Measurements from ENCODE around the gene KMT2E.
A peak's percentile ranks its signal among the peaks of the same experiment; 100 is the strongest.

Gene KMT2E, protein sequence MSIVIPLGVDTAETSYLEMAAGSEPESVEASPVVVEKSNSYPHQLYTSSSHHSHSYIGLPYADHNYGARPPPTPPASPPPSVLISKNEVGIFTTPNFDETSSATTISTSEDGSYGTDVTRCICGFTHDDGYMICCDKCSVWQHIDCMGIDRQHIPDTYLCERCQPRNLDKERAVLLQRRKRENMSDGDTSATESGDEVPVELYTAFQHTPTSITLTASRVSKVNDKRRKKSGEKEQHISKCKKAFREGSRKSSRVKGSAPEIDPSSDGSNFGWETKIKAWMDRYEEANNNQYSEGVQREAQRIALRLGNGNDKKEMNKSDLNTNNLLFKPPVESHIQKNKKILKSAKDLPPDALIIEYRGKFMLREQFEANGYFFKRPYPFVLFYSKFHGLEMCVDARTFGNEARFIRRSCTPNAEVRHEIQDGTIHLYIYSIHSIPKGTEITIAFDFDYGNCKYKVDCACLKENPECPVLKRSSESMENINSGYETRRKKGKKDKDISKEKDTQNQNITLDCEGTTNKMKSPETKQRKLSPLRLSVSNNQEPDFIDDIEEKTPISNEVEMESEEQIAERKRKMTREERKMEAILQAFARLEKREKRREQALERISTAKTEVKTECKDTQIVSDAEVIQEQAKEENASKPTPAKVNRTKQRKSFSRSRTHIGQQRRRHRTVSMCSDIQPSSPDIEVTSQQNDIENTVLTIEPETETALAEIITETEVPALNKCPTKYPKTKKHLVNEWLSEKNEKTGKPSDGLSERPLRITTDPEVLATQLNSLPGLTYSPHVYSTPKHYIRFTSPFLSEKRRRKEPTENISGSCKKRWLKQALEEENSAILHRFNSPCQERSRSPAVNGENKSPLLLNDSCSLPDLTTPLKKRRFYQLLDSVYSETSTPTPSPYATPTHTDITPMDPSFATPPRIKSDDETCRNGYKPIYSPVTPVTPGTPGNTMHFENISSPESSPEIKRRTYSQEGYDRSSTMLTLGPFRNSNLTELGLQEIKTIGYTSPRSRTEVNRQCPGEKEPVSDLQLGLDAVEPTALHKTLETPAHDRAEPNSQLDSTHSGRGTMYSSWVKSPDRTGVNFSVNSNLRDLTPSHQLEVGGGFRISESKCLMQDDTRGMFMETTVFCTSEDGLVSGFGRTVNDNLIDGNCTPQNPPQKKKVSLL (N-terminal part only)

DNA sequence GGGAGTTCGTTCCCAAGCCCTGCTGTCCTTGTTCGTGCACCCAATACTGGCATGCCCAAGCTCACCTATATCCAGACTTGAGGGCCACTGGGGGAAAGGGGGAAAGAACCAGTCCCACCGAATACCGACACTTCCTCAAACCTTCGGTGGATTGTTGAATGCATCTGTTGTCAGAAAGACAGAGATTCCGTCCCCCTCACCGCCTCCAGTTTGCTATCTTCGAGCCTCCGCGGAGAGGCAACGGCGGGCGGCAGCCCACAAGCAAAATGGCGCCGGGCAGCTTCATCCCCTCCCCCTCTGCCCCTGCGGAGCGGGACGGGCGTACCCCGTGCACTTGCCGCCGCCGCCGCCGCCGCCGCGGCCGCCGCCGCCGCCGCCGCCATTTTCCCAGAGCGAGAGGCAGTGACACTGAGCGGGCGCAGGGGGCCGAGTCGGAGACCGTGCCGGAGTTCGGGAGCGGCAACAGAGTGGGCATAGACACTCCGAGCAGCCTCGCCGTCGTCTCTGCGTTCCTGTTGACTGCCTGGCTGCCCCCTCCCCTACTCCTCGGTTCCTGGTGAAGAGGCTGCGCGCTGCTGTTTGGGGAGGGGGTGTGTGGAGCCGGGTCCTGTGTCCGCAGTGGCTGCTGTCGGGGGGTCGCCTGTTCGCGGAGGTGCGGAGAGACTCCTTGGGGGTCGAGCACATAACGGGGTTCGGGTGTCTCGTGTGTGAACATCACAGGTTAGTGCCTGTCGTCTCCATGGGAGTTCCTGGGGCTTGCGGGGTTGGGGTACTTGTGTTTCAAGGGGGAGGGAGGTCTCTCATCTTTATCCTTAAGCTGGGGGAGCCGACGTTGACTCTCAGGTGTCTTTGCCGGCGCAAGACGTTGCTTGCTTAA, at the start of gene KMT2E:
Gene KMT2E (plus strand): TSS at position 390 of the 877 bp plus-strand sequence. CDS start 26,748 bp downstream, outside the sequence.
- TF ChIP-seq EZH2phosphoT487 (IDR thresholded peaks at IDR 0.05; ENCODE audit: borderline replicate concordance, low read length): no peak
- TF ChIP-seq, protein P1, sequence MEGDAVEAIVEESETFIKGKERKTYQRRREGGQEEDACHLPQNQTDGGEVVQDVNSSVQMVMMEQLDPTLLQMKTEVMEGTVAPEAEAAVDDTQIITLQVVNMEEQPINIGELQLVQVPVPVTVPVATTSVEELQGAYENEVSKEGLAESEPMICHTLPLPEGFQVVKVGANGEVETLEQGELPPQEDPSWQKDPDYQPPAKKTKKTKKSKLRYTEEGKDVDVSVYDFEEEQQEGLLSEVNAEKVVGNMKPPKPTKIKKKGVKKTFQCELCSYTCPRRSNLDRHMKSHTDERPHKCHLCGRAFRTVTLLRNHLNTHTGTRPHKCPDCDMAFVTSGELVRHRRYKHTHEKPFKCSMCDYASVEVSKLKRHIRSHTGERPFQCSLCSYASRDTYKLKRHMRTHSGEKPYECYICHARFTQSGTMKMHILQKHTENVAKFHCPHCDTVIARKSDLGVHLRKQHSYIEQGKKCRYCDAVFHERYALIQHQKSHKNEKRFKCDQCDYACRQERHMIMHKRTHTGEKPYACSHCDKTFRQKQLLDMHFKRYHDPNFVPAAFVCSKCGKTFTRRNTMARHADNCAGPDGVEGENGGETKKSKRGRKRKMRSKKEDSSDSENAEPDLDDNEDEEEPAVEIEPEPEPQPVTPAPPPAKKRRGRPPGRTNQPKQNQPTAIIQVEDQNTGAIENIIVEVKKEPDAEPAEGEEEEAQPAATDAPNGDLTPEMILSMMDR (IDR thresholded peaks at IDR 0.05; ENCODE audit: low read depth, low read length, poor library complexity, severe bottlenecking): no peak
- Histone ChIP-seq H3K27ac (ENCODE audit: low read depth, low read length) (peak within 1 kb of the TSS; percentile 88), H3K79me2 (ENCODE audit: control insufficient read depth, low read length) (peaks cover 60% of the 10 kb centered on the region), H3F3A (ENCODE audit: control insufficient read depth, insufficient read depth) (peaks cover 4% of the 10 kb centered on the region), H3K36me3 (ENCODE audit: control insufficient read depth, low read length) (peaks cover 74% of the 10 kb centered on the region), H4K20me1 (ENCODE audit: control insufficient read depth, insufficient read depth, low read depth, low read length) (peaks cover 46% of the 10 kb centered on the region), H3K27me3 (ENCODE audit: control insufficient read depth, low read length) (no peaks in the 10 kb centered on the region), H3K9me2 (replicated peaks; ENCODE audit: control insufficient read depth, low read length) (no peaks in the 10 kb centered on the region), H3K4me1 (ENCODE audit: control insufficient read depth, low read length) (peaks cover 50% of the 10 kb centered on the region), H3K4me2 (ENCODE audit: low read length) (peak within 1 kb of the TSS; percentile 77), H3K4me3 (ENCODE audit: low read length) (peak within 1 kb of the TSS; percentile 84), H3K9me3 (ENCODE audit: control insufficient read depth, insufficient read depth, low read length) (no peaks in the 10 kb centered on the region)

DNA sequence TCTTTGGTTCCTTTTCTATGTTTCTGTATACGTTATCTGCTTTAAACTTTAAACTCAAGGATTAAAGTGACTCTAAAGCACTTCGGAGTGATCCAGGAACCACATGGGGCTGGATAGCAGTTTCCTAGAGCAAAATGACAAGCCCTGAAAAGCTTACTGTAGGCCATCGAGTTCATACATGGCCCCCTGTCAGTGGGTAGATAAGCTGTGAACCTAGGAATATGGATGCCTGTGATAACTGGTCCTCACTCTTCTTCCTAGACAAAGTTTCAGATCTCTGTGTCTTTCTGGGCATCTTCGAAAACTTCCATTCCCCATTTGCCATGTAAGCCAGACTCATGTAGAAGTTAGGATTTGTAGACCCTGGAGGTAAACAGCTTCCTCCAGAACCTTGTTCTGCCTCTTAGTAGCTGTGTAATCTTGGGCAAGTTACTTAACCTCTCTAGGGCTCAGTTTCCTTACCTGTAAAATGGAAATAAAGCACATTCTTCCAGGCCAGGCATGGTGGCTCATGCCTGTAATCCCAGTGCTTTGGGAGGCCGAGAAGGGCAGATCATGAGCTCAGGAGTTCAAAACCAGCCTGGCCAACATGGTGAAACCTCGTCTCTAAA, 49.3 kb upstream of the KMT2E start:
- no peaks in the 10 kb centered on the region for H3K79me2 ChIP-seq (ENCODE audit: control insufficient read depth, low read length)

More for the DNA sequence above, 49.3 kb upstream of the KMT2E start:
- no peak overlapping the region for H3K4me2 ChIP-seq (ENCODE audit: low read length)
- H3F3A ChIP-seq (ENCODE audit: control insufficient read depth, insufficient read depth): peaks cover 4% of the 10 kb centered on the region; the same call in 1 of the 2 replicates
- H4K20me1 ChIP-seq (ENCODE audit: control insufficient read depth, insufficient read depth, low read depth, low read length): no peaks in the 10 kb centered on the region
- TF ChIP-seq EZH2phosphoT487 (IDR thresholded peaks at IDR 0.05; ENCODE audit: borderline replicate concordance, low read length): no peak
- TF ChIP-seq, protein P1 (IDR thresholded peaks at IDR 0.05; ENCODE audit: low read depth, low read length, poor library complexity, severe bottlenecking): no peak
- peaks cover 10% of the 10 kb centered on the region; the same call in 1 of the 2 replicates for H3K9me3 ChIP-seq (ENCODE audit: control insufficient read depth, insufficient read depth, low read length)
- H3K36me3 ChIP-seq (ENCODE audit: control insufficient read depth, low read length): peaks cover 20% of the 10 kb centered on the region
- H3K27ac ChIP-seq (ENCODE audit: low read depth, low read length): no peak overlapping the region
- H3K27me3 ChIP-seq (ENCODE audit: control insufficient read depth, low read length): no peaks in the 10 kb centered on the region
- H3K9me2 ChIP-seq (replicated peaks; ENCODE audit: control insufficient read depth, low read length): no peaks in the 10 kb centered on the region
- H3K4me1 ChIP-seq (ENCODE audit: control insufficient read depth, low read length): peaks cover 11% of the 10 kb centered on the region
- no peak overlapping the region for H3K4me3 ChIP-seq (ENCODE audit: low read length)

Data from DOHH2 (cell line).